Lower leg skin (tissue), 4 donors: ENCODE results near the gene FZD8. TPM values are rescaled to one million over a fixed set of nuclear protein-coding genes. Genes with fewer than 3 reads are reported as not detected.

Experiments
- DNase-seq, 2 donors: peaks; one replicate each; pipeline ENCODE4 v3.0.0-alpha.2; 2019; ENCODE audit warnings: low spot score in 2 of 2
- H3K4me3 ChIP-seq: fragments of 200-600 bp; sonication (generic); 2 replicates; pipeline ENCODE4 v1.5.1; 2017; ENCODE audit warnings: mild to moderate bottlenecking, low read depth; ENCODE audit not compliant: poor library complexity, severe bottlenecking
- POLR2A ChIP-seq, 2 donors: fragments of 450-650 bp; IDR thresholded peaks; one replicate each; pipeline ENCODE4 v1.6.1; 2016 to 2017; ENCODE audit warnings: antibody characterized with exemption in 2 of 2, mild to moderate bottlenecking in 1 of 2, moderate library complexity in 1 of 2
- WGBS, 2 donors: methylation state at CpG; one replicate each; pipeline ENCODE4 v1.1.5; 2018; 5-methylcytosine and 5-hydroxymethylcytosine counted together
- intact Hi-C: fragments of 100-400 bp; cut with DNase I; formaldehyde crosslinking; loops from one replicate; pipeline ENCODE4 v1.15.0; 2023; ENCODE audit warnings: low total_unique reads
- total RNA-seq, 4 donors: library from RNA; depleted of rRNA; stranded (reverse); fragments of >200 nt; gene quantifications; one replicate each; pipeline ENCODE4 v1.1.0, GENCODE V29; 2016
- TF ChIP-seq, protein P1 (sequence below), 3 donors: fragments of 450-650 bp; IDR thresholded peaks; one replicate each; pipeline ENCODE4 v1.5.1; 2016; ENCODE audit warnings: antibody characterized with exemption in 3 of 3, mild to moderate bottlenecking in 3 of 3, moderate library complexity in 2 of 3

FZD8 gene
- total RNA-seq, 4 donors from 2014 or later = 5.2 to 13.1 (median 8.6) TPM

DNA sequence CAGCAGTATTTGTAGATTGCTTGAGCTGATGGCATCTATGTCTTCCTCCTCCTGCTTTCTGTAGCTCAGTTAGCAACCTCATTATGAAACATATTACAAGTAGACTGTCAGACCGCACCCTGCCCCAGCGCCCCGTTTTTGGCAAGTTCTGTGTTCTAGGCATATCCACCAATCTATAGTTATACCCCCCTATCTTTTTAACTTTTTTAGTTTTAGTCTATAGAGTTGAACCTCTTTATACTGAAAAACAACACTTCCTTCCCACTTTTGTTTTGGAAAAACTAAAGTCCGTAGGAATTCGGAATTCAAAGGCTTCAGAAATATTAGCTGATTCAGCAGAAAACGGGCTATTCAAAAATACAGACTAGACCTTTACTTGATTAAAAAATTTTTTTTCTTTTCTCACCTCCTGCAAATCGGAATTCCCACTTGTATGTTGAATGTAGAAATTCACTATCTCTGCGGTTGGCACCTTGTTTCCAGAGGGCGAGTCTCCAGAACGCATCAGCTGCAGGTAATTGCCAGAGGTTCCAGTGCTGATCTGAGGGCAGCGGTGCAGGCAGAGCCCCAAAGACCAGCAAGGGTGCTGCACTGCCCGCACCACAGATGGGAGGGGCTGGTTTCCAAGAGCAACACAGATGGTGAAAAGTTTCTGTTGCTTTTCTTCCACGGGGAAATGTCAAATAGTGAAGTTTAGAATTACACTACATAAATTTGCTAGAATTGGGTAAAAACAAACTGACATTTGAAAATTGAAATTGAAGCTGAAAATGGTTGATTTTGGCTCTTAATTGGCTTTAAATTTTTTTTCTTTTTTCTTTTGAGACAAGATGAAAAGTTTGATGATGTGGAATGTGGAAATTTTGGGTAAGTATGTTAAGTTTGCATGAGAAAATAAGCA is 2.2 kb upstream of the FZD8 start:
- DNase-seq = no peak
- H3K4me3 ChIP-seq = no peak overlapping the region
- WGBS, 2 donors = 7 to 12% methylated on average over 13 of the region's 13 CpGs
- intact Hi-C loops = no loop called here
- TF ChIP-seq POLR2A (IDR thresholded peaks at IDR 0.05) = no peak
- TF ChIP-seq, protein P1, sequence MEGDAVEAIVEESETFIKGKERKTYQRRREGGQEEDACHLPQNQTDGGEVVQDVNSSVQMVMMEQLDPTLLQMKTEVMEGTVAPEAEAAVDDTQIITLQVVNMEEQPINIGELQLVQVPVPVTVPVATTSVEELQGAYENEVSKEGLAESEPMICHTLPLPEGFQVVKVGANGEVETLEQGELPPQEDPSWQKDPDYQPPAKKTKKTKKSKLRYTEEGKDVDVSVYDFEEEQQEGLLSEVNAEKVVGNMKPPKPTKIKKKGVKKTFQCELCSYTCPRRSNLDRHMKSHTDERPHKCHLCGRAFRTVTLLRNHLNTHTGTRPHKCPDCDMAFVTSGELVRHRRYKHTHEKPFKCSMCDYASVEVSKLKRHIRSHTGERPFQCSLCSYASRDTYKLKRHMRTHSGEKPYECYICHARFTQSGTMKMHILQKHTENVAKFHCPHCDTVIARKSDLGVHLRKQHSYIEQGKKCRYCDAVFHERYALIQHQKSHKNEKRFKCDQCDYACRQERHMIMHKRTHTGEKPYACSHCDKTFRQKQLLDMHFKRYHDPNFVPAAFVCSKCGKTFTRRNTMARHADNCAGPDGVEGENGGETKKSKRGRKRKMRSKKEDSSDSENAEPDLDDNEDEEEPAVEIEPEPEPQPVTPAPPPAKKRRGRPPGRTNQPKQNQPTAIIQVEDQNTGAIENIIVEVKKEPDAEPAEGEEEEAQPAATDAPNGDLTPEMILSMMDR (IDR thresholded peaks at IDR 0.05) = no peak

DNA sequence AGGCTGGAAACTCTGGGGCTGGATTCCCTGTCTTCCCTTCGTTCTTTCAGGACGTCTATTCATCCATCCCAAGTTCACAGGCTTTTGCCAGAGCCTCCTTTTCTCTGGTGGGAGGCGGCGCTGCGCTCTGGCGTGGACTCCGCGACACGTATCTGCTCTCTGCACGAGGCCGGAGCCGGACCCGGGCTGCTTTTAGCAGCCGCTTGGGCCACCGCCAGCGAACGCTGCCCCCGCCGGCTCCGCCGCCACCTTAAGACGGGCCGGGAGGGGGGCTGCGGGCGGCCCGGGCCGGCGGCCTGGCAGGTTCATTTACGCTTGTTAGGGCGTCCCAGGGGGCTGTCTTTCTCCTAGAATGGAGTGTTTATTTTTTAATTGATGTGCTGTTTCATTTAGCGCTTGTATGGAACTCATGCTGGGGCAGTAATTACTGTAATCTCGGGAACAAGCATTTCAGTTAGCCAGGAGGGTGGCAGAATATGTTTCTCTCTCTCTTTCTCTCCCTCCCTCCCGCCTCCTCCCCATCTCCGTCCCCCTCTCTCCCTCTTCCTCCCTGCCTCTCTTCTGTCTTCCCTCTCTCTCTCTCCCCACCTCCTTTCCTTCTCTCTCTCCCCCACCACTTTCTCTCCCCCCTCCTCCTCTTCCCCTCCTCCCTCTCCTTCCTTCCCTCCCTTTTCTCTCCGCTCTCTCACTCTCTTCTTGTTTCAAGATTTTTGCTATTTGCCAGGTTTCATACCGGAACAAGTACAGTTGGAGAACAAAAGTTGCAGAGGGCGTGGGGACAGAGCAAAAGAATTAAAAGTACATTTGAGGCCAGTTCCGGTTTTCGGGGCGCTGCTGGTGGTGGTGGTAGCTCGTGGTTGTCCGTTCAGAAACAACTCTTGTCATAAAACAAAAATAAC is 1.3 kb upstream of the FZD8 start:
- peak overlapping the region; percentile 28 for H3K4me3 ChIP-seq
- TF ChIP-seq, protein P1 (IDR thresholded peaks at IDR 0.05) = no peak
- no peak for TF ChIP-seq POLR2A (IDR thresholded peaks at IDR 0.05)
- peak; percentile 35 to 90 for DNase-seq
- intact Hi-C loops = no loop called here
- WGBS, 2 donors = 0% methylated on average over 34 to 38 of the region's 42 CpGs

DNA sequence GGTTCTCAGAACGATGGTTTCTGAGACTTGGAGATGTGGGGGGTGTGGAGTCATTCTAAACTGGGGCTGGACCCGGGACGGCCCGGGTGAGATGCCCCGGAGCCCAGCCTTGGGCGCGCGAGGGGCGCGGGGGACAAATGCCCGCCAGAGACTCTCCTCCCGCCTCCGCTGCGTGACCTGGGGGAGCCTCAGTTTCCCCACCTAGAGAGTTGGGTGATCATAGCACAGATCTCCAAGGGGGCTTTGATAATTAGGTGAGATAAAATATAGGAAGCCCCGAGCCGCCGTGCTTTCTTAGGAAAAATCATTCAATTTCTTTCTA is 658 bp upstream of the FZD8 start:
- intact Hi-C loops = no loop called here

DNA sequence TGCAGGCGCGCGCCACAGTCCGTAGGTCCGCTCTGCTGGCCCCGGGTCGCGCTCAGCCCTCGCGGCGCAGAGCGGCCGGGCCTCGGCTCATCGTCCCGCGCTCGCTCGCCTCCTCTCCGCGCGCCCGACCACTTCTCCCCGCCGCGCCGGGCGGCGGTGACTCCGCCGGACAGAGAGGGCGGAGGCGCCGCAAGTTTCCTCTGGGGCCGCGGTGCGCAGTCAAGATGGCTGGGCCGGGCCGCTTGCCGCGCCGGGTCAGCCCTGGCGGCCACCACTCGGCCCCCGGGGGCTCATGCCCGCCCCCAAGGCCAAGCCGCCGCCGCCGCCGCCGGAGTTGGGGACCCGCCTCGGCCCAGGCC is 441 bp downstream of the FZD8 start:
- no peak for TF ChIP-seq POLR2A (IDR thresholded peaks at IDR 0.05)
- TF ChIP-seq, protein P1 (IDR thresholded peaks at IDR 0.05) = no peak
- 0% methylated on average over 13 to 36 of the region's 54 CpGs for WGBS, 2 donors
- DNase-seq = no peak
- intact Hi-C loops = no loop called here
- H3K4me3 ChIP-seq = peak overlapping the region; percentile 72

More for the DNA sequence above, 658 bp upstream of the FZD8 start:
- no peak for DNase-seq
- whole genome bisulfite sequencing, 2 donors = 0 to 1% methylated on average over 13 to 17 of the region's 17 CpGs
- TF ChIP-seq POLR2A (IDR thresholded peaks at IDR 0.05) = no peak
- TF ChIP-seq, protein P1 (IDR thresholded peaks at IDR 0.05) = no peak
- H3K4me3 ChIP-seq = peak overlapping the region; percentile 72

DNA sequence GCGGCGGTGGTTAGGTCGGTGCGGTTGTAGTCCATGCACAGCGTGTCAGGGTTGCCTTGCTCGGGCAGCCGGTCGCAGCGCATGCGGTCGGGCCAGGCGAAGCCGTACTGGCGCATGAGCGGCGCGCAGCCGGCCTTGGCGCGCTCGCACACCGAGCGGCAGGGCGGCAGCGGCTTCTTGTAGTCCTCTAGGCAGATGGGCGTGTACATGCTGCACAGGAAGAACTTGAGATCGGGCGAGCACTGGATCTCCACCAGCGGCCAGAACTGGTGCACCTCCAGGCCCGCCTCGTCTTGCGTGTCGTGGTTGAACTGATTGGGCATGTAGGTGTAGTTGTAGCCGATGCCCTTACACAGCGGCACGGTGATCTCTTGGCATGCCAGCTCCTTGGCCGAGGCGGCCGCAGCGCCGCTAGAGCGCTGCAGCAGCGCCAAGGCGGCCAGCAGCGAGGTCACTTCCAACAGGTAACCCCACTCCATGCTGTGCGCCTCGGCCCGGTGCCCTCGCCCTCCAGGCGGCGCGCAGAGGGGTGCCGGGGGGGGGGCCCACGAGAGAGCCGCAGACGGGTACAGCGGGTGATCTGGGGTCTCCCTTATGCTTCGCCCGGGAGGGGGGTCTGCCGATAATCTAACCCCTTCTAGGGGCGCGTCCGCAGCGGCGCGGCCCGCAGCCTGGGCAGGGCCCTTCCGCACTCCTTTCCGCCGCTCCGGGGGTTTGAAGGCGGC is 983 bp downstream of the FZD8 start:
- H3K4me3 ChIP-seq = peak overlapping the region; percentile 72
- intact Hi-C loops = no loop called here
- TF ChIP-seq, protein P1 (IDR thresholded peaks at IDR 0.05) = no peak
- no peak for TF ChIP-seq POLR2A (IDR thresholded peaks at IDR 0.05)
- WGBS, 2 donors = 1 to 3% methylated on average over 13 to 51 of the region's 72 CpGs
- DNase-seq = peak; percentile 44 to 85
